Gastroesophageal sphincter (tissue), 3 donors: ENCODE data around the gene AQR.

Source experiments
- CTCF ChIP-seq, 4 experiments: fragments of 200-600 bp in 2 of 4; fragments of 450-650 bp in 2 of 4; sonication (generic) in 1 of 4; IDR thresholded peaks; one replicate each; pipeline ENCODE4 v1.5.1; 2017 to 2019; ENCODE audit warnings: antibody characterized with exemption in 4 of 4, mild to moderate bottlenecking in 2 of 4, moderate library complexity in 2 of 4
- POLR2A ChIP-seq, 2 donors: fragments of 450-650 bp; IDR thresholded peaks; one replicate each; pipeline ENCODE4 v1.6.1; 2017; ENCODE audit warnings: antibody characterized with exemption in 2 of 2, mild to moderate bottlenecking in 2 of 2, moderate library complexity in 1 of 2
- POLR2AphosphoS5 ChIP-seq: sonication (generic); formaldehyde crosslinking; IDR thresholded peaks from one replicate; pipeline ENCODE4 v1.6.1; 2017; ENCODE audit warnings: antibody characterized with exemption

- TF ChIP-seq CTCF (IDR thresholded peaks at IDR 0.05) (no peak), POLR2A (IDR thresholded peaks at IDR 0.05) (no peak), POLR2AphosphoS5 (no peak)
Observed at GRCh38 chr15:34865531-34865930, 104.0 kb downstream of the AQR start.
